Panc1 (cell line): ENCODE measurements around the gene F11.

Experiments used
- CTCF ChIP-seq: fragments of 450-650 bp; IDR thresholded peaks from 2 replicates; pipeline ENCODE4 v1.5.1; 2017; ENCODE audit warnings: mild to moderate bottlenecking
- TCF7L2 ChIP-seq: IDR thresholded peaks from 2 replicates; pipeline ENCODE4 v1.6.1; 2011; ENCODE audit warnings: mild to moderate bottlenecking, low read depth, low read length, inconsistent platforms

- TF ChIP-seq CTCF (no peak), TCF7L2 (no peak)
These were observed 48.2 kb upstream of the F11 start for GRCh38 chr4:186217733-186218293.
